GM18951 (cell line): Measurements from ENCODE around the gene PAIP2B.
A peak's percentile ranks its signal among the peaks of the same experiment; 100 is the strongest.

Experiments used
- POLR2A ChIP-seq: IDR thresholded peaks from 4 replicates; pipeline ENCODE4 v1.6.1; 2011; ENCODE audit warnings: mild to moderate bottlenecking; ENCODE audit not compliant: insufficient read length, insufficient read depth; ENCODE audit errors: extremely low read depth
- in situ Hi-C: fragments of 300-500 bp; cut with MboI; formaldehyde crosslinking; loops from one replicate; pipeline ENCODE4 v1.12.0; 2022; ENCODE audit warnings: low sequenced_read_pairs, mixed read lengths, inconsistent platforms; ENCODE audit not compliant: unreplicated experiment

PAIP2B gene, protein sequence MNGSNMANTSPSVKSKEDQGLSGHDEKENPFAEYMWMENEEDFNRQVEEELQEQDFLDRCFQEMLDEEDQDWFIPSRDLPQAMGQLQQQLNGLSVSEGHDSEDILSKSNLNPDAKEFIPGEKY

DNA sequence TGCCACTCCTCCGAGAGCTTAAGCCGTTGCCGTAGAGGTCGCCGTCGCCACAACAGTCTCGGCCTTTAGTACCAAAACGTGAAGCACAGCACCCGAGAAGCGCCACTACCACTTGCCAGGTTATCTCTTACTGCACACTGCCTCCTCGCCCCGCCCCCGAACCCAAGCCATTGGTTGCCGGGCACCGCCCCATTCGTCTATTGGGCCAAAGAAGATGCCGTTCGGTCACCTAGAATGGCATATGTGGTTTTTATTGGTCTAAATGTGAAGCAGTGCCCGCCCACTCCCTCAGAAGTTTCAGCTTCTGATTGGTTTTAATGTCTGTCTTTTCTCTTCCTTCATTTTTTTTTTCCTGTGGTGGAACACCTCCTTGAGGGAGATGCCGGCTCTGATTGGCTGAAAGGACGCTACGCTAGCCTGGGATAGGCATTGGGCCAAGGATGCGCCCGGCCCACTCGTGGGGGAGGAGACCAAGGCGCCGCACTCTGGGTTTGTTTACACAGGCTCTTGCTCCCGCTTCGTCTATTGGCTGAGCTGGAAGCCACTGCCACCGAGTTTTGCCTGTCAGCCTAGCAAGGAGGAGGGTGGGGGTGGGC, at the start of gene PAIP2B:
PAIP2B (minus strand) TSS at position 139 of the 596 bp plus-strand sequence. CDS start 24,514 bp downstream, outside the sequence.
- TF ChIP-seq POLR2A: peak; percentile 54
- in situ Hi-C loops: no loop called here

DNA sequence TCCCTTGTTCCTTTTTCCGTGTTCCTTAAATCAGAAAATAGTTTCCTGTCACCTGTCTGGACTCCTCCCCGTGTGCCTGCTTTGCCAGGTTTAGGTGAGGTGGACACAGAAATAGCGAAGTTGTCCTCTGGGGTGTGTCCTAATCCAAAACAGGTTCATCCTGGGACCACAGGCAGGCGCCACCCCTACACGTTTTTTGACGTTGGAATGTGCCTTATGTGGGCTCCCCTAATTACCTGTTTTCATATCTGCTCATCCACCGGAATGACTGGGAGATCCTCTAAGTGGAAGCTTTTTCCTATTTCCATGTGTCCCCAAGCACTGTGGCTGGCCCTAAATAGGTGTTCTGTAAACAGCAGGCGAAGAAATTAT, 49.0 kb upstream of the PAIP2B start:
- in situ Hi-C loops: no loop called here
- TF ChIP-seq POLR2A: no peak

DNA sequence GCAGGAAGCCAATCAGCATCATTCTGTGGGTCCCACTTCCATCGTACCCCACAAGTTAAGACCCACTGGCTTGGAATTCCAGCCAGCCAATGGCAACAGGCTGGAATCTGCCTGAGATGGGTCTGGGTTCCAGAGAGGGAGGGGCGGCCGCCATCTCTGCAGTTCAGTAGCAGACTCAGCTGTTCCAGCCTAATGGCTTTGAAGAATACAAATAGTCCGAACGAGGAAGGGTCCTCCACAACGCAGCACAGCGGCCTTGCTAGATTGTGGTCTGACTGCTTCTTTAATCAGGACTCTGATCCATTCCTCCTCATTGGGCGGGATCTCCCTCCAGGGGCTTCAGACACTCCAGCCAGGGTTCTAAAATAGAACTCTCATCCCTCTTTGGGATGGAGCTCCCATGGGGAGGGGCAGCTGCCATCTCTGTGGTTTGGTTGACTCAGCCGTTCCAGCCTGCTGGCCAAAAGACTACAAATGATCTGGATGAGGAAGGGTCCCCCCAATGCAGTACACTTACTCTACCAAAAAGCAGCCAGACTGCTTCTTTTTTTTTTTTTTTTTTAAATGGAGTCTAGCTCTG, 42.7 kb upstream of the PAIP2B start:
- no peak for TF ChIP-seq POLR2A
- in situ Hi-C loops: no loop called here

DNA sequence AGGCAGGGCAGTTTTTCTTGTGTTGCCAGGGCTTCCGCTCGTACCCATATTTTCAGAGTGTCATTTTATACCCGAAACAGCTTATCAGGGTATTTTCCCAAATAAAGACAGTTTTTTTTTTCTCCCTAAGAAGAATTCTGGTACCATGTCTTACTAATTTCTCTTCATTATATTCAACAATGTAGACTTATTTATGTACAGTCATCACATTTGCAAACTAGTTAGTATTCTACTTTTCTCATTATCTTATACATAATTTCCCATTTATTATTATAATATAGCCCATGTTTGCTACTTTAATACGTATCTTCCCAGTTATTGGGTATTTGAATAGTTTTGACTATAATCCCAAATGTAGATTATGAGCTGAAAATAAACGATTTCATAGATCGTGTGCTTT, 36.5 kb upstream of the PAIP2B start:
- in situ Hi-C loops: no loop called here
- no peak for TF ChIP-seq POLR2A

DNA sequence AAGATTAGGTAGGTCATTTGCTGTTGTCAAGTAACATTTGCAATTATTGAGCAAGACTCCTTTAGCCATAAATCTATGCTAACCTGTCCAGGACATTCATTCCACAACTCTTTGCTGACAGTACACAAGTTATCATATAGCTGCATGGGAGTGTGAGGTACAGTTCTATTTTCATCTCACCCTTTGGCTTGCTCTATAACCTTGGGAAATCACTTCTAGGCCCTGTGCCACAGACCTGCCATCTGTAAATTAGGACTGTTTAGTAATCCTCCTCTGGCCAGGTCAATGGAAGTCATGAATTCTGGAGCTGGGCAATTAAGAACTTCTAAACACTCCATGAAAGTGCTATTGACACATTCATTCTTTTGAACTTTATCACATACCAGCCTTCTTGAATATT, 34.6 kb upstream of the PAIP2B start:
- in situ Hi-C loops: no loop called here
- TF ChIP-seq POLR2A: no peak

DNA sequence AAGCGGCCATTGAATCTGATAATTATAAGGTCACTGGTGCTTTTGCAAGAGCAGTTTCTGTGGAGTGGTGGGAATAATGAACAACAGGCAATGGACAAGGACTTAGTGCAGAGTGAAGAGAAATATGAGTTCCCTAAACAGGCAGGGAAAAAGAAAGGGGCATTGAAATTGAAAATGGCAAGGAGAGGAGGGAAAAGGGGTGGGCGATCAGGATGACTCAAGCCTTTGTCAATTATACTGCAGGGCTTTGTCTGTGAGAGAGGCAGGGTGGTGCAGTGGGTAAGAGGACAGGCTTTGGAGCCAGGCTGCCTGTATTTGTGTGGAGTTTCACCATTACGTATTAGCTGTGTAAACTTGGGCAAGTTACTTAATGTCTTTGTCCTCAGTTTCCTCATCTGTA, 29.5 kb upstream of the PAIP2B start:
- in situ Hi-C loops: no loop called here
- TF ChIP-seq POLR2A: no peak

DNA sequence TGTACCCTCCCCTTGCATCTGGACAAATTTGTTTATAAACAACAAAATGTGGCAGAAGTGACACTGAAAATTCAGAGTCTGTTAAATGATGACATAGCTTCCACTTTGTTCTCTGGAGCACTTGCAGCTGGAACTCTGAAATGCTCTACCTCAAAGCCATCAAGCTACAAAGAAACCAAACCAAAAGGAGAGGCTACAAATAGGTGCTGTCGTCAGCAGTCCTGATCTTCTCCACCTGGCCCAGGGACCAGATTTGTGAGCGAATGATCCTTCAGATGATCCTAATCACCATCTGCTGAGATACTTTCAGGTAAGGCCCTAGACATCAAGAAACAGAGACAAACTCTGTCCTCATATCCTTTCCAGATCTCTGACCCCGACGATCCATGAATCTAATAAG, 27.9 kb upstream of the PAIP2B start:
- in situ Hi-C loops: no loop called here
- TF ChIP-seq POLR2A: no peak

DNA sequence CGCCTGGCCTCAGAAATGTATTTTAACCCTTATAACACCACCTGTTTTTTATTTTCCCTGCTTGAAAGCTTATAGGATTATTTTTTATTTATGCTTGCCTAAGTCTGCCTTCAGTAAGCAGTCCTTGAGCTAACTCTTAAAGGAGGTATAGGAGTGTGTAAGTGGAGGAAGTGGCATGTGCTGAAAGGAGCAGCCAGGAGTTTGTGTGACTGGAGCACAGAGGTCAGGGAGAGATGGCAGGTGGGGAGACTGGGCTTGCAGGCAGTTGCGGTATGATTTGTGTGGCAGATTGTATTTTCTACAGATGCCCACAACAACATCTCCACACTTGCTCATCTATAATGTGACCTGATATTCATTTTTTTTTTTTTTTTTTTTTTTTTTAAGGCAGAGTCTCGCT, 27.2 kb upstream of the PAIP2B start:
- in situ Hi-C loops: no loop called here

DNA sequence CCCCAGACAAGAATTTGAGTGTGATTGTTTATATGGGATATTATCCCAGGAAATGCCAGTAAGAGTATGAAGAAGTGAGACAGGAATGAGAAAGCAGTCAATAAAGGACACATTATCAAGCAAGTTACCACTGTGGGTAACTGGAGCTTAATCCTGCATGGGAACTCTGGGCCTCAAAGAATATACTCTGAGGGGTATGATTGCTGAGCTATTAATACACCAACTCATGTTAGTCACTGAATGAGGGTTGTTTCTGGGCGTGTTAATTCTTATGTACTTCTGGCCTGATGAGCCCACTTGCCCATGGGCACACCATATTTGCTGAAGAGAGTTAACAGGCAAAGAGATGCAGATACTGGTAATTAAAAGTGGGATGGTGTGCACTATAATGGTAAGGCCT, 26.6 kb upstream of the PAIP2B start:
- in situ Hi-C loops: no loop called here
- TF ChIP-seq POLR2A: no peak

More for the DNA sequence above, 27.2 kb upstream of the PAIP2B start:
- TF ChIP-seq POLR2A: no peak

DNA sequence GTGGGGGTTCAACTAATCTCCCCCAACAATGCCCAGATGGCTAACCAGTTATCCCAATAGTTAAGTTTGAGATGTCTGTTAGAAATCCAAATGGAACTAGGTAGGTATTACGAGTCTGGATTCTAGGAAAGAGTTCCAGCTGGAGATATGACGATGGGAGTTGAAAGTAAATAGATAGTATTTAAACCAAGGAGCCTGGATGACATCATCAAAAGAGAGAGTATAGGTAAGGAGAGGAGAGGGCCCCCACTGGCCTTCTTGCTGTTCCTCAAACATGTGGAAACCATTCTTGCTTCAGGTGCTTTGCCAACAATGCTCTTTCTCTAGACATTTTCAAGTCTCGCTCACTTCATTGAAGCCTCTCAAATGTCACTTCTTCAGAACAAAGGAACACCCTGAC, 26.0 kb upstream of the PAIP2B start:
- in situ Hi-C loops: no loop called here
- TF ChIP-seq POLR2A: no peak

DNA sequence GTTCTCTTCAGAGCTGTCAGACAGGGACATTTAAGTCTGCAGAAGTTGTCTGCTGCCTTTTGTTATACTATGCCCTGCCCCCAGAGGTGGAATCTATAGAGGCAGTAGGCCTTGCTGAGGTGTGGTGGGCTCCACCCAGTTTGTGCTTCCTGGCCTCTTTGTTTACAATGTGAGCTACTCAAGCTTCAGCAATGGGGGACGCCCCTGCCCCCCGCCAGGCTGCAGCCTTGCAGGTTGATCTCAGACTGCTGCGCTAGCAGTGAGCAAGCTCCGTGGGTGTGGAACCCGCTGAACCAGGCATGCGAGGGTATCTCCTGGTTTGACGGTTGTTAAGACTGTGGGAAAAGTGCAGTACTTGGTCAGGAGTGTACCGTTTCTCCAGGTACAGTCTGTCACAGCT, 24.0 kb upstream of the PAIP2B start:
- in situ Hi-C loops: no loop called here
- no peak for TF ChIP-seq POLR2A

DNA sequence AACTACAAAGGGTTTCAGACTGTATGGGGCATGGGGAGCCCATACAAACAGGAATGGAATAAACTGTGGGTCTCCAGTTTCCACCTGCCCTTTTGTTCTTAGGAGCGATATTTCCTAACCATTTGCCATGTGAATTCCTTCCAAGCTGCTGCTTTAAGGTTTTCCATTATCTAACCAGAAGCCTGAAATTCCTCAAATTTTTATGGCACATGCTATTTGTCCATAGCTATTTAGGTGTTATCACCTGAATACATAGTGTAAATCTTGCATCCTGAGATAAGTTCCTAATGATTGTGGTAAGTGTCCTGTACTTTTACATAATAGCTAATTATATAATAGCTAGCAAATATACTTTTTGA, 17.4 kb upstream of the PAIP2B start:
- in situ Hi-C loops: loop anchor here (10.0 kb wide), 1 partner anchor 859 kb away; no protein-coding TSS in a partner anchor

DNA sequence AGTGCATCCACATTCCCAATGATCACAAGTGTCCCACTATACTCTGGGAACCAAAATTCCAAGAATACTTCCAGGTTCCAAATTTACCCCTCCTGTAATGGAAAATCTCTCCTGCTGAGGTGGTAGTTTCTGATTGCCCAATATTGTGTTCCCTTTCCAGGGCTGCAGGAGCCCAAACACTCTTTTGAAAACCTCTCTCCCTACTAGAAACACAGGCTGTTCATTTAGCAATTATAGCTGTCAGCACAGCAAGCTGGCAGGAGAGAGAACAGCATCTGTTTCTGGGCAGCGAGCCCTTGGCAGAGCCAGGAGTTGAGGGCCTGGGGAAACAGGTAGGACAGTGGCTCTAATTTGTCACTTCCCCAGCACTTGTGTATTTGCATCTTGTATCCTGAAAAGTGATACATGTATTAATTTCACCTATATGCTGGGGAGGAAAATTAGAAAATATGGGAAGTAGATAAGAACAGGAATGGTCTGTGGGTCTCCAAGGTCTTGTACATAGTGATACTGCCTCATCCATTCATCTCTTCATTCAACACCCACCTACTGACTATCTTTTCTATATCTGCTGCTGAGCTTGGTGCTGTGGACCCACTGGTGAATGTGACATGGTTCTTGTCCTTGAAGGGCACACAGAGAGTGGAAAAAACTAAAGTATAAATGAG, 16.9 kb upstream of the PAIP2B start:
- in situ Hi-C loops: loop anchor here (10.0 kb wide), 1 partner anchor 859 kb away; no protein-coding TSS in a partner anchor
- TF ChIP-seq POLR2A: no peak

More for the DNA sequence above, 17.4 kb upstream of the PAIP2B start:
- no peak for TF ChIP-seq POLR2A

DNA sequence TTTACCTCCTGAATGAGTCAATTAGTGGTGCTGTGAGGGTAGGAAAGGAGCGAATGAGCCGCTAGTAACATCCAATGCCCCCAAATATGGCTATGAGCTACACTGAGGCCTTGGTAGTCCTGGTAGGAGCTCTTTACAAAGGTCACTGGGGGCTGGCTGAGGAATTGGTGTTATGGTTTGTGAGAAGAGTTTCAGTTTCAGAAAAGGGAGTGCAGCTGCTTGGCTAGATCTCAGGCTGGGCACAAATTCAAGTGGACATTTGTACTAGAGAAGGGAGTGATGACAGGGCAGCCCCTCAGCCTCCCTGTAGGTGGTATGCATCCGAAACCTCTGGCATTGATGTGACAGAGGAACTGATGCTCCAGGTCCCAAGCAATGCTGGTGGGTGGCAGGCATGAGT, 13.9 kb upstream of the PAIP2B start:
- in situ Hi-C loops: loop anchor here (10.0 kb wide), 1 partner anchor 856 kb away; no protein-coding TSS in a partner anchor

More for the DNA sequence above, 13.9 kb upstream of the PAIP2B start:
- no peak for TF ChIP-seq POLR2A
